Chondrocyte (in vitro differentiated cells): Measurements from ENCODE around the gene THSD7B. TPM values are rescaled to one million over a fixed set of nuclear protein-coding genes. Genes with fewer than 3 reads are reported as not detected.
A peak's percentile ranks its signal among the peaks of the same experiment; 100 is the strongest.

ENCODE experiments used
- DNase-seq: peaks from one replicate; pipeline ENCODE4 v3.0.0; 2021; ENCODE audit warnings: mixed read lengths, low spot score
- H3K27ac Mint-ChIP-seq: one replicate; pipeline ENCODE4 v1.8.0; 2021; ENCODE audit warnings: mild to moderate bottlenecking, moderate library complexity, mixed read lengths; ENCODE audit not compliant: unreplicated experiment
- H3K27me3 Mint-ChIP-seq: 2 replicates; pipeline ENCODE4 v1.8.0; 2021; ENCODE audit warnings: low read depth, mixed read lengths
- H3K36me3 Mint-ChIP-seq: 2 replicates; pipeline ENCODE4 v1.8.0; 2021; ENCODE audit warnings: low read depth, mixed read lengths
- H3K4me1 Mint-ChIP-seq: 2 replicates; pipeline ENCODE4 v1.8.0; 2021; ENCODE audit warnings: low read depth, mild to moderate bottlenecking, mixed read lengths
- H3K4me3 Mint-ChIP-seq: one replicate; pipeline ENCODE4 v1.8.0; 2021; ENCODE audit warnings: mild to moderate bottlenecking, moderate library complexity, mixed read lengths; ENCODE audit not compliant: unreplicated experiment
- H3K9me3 Mint-ChIP-seq: 2 replicates; pipeline ENCODE4 v1.8.0; 2021; ENCODE audit warnings: low read depth, mixed read lengths
- total RNA-seq: library from RNA; stranded (reverse); gene quantifications from 3 replicates; pipeline ENCODE4 v1.2.1, GENCODE V29; 2021
- TF ChIP-seq, protein P1 (sequence below): fragments of 200-600 bp; sonication (generic); IDR thresholded peaks from 2 replicates; pipeline ENCODE4 v1.5.0; 2021; ENCODE audit warnings: antibody characterized with exemption, mild to moderate bottlenecking, moderate library complexity

Gene THSD7B
- total RNA-seq, 1 donor from 2014 or later, result not detected

DNA sequence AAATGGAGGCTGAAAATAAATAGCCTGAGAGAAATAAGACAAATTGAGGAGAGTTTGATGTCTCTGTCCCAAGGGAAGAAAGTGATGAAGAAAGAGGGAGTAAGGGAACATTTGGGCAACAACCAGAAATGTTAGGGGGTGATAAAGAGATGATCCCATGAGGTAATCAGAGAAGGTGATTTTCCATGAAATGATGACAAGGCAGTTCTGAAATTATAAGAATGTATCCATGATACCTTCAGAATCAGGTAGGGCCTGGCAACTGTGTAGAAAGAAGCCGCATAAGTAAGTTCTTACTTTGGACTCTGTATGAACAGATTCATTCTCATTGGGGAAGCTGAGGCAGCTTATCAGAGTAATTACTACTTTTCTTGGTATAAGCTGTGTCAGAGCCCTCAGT lies 106.1 kb downstream of the THSD7B start:
- TF ChIP-seq, protein P1, sequence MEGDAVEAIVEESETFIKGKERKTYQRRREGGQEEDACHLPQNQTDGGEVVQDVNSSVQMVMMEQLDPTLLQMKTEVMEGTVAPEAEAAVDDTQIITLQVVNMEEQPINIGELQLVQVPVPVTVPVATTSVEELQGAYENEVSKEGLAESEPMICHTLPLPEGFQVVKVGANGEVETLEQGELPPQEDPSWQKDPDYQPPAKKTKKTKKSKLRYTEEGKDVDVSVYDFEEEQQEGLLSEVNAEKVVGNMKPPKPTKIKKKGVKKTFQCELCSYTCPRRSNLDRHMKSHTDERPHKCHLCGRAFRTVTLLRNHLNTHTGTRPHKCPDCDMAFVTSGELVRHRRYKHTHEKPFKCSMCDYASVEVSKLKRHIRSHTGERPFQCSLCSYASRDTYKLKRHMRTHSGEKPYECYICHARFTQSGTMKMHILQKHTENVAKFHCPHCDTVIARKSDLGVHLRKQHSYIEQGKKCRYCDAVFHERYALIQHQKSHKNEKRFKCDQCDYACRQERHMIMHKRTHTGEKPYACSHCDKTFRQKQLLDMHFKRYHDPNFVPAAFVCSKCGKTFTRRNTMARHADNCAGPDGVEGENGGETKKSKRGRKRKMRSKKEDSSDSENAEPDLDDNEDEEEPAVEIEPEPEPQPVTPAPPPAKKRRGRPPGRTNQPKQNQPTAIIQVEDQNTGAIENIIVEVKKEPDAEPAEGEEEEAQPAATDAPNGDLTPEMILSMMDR, result no peak
- DNase-seq, result no peak
- Mint-ChIP-seq H3K9me3 (no peaks in the 10 kb centered on the region), H3K36me3 (no peaks in the 10 kb centered on the region), H3K27me3 (no peaks in the 10 kb centered on the region), H3K4me1 (no peaks in the 10 kb centered on the region), H3K27ac (no peak overlapping the region), H3K4me3 (no peak overlapping the region)

DNA sequence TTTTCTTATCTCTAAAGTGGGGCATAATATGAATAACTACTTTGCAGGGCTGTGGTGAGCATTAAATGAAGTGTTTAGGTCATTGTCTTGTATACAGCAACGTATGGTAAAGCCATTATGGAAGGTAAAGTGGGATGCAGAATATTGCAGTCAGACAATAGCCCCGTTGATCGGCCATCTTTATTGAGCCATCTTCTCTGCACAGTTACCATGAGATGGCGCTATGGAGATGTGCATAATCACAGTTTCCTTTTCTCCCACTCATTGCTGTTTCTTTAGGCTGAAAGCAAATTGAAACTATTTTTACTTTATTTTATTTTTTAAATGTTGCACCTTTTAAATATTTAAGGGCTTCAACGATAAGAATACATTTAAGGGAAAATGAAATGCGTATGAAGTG lies 108.9 kb downstream of the THSD7B start:
- no peak overlapping the region for H3K27ac Mint-ChIP-seq
- H3K27me3 Mint-ChIP-seq, result no peaks in the 10 kb centered on the region
- no peaks in the 10 kb centered on the region for H3K36me3 Mint-ChIP-seq

DNA sequence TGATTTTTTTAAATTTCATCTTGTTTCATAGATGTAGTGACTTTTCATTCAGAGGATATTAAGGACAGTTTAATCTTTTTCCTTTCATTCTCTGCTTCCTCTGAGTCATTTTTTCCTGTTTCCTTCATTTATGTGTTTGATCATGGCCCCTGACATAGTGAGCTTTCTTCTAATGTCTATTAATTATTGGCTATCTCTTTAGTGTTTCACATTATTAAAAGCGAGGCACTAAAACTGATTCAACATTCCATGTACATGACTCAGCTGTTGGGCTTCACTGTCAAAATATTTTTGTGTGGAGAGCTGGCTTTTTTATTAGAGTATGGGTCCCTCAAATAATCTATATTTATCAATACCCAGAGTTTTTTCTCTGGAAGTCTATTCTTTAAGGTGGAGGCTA lies 125.8 kb downstream of the THSD7B start:
- Mint-ChIP-seq H3K27ac (no peak overlapping the region), H3K27me3 (no peaks in the 10 kb centered on the region), H3K9me3 (peaks cover 15% of the 10 kb centered on the region), H3K36me3 (no peaks in the 10 kb centered on the region), H3K4me3 (no peak overlapping the region), H3K4me1 (no peaks in the 10 kb centered on the region)
- no peak for DNase-seq
- TF ChIP-seq, protein P1, result no peak

More for the DNA sequence above, 108.9 kb downstream of the THSD7B start:
- no peak overlapping the region for H3K4me3 Mint-ChIP-seq
- TF ChIP-seq, protein P1, result peak; percentile 48
- no peaks in the 10 kb centered on the region for H3K4me1 Mint-ChIP-seq
- no peak for DNase-seq
- no peaks in the 10 kb centered on the region for H3K9me3 Mint-ChIP-seq

DNA sequence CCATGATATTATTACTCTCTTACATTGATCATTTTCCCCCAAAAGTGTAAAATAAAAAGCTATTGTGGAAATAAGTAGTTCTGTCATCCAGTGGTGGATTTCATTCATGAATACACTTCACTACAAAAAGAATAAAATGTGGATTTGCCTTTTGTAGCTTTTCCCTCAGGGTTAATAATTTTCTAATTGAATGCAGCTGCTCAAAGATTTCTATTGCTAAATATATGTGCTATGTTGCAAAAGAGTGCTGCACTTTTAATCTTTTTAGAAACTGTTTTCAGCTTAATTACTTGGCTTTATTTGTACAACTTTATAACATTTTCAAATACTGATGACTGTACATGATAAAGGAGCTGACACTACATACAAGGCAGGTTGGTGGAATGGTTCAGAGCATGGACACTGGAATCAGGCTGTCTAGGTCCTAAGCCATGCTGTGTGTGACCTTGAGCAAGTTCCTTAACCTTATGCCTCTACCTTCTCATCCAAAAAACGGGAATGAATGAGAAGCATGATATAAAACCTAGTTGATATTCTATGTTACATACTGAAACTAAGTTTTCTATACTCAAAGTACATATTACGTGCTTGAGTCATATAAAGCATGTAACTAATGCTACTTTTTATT lies 128.8 kb downstream of the THSD7B start:
- no peaks in the 10 kb centered on the region for H3K27me3 Mint-ChIP-seq
- no peaks in the 10 kb centered on the region for H3K4me1 Mint-ChIP-seq
- no peak for DNase-seq
- H3K36me3 Mint-ChIP-seq, result no peaks in the 10 kb centered on the region
- no peak overlapping the region for H3K27ac Mint-ChIP-seq
- no peak overlapping the region for H3K4me3 Mint-ChIP-seq
- peaks cover 9% of the 10 kb centered on the region for H3K9me3 Mint-ChIP-seq
- TF ChIP-seq, protein P1, result no peak

DNA sequence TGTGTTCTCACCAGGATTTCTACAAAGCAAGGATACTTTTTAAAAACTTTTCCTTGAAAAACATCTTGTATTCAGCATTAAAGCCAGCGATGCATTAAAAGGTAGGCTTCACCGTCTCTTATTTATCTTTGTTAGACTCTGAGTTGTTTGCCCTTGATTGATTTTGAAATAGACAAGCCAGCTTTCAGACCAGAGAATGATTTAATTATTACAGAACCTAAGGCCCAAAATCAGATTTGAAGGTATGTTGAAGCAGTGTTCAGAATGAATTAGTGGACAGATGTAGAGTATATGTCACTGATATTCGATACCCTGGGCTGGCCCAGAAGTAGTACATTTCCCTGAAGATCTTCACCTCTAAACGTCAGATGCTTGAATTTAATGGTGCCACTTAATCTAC lies 136.4 kb downstream of the THSD7B start:
- DNase-seq, result no peak
- Mint-ChIP-seq H3K36me3 (no peaks in the 10 kb centered on the region), H3K27me3 (no peaks in the 10 kb centered on the region), H3K27ac (no peak overlapping the region), H3K4me3 (no peak overlapping the region), H3K9me3 (peaks cover 2% of the 10 kb centered on the region), H3K4me1 (no peaks in the 10 kb centered on the region)
- TF ChIP-seq, protein P1, result no peak
